OCI-LY3 (cell line): ENCODE data around the gene IMPACT.
A peak's percentile ranks its signal among the peaks of the same experiment; 100 is the strongest.

Experiments
- H2AFZ ChIP-seq: fragments of 200-600, 300-600 bp; shearing (Covaris generic); 2 replicates; pipeline ENCODE4 v1.6.0; 2014; ENCODE audit warnings: antibody characterized with exemption, low read depth, low read length
- H3K27ac ChIP-seq: fragments of 200-600, 300-600 bp; sonication (generic); 2 replicates; pipeline ENCODE4 v1.5.1; 2014; ENCODE audit warnings: mild to moderate bottlenecking, low read length, moderate library complexity, mixed read lengths
- H3K27me3 ChIP-seq: fragments of 200-600, 300-600 bp; sonication (generic); 2 replicates; pipeline ENCODE4 v1.6.1; 2014; ENCODE audit warnings: low read depth, low read length, mixed read lengths
- H3K36me3 ChIP-seq: fragments of 200-600, 300-600 bp; sonication (generic); replicated peaks from 2 replicates; pipeline ENCODE3; 2014; ENCODE audit warnings: low read depth, low read length, mixed read lengths
- H3K4me1 ChIP-seq: fragments of 300-600, 200-600 bp; sonication (generic); 2 replicates; pipeline ENCODE4 v1.6.1; 2014; ENCODE audit warnings: low read length, mixed read lengths
- H3K4me2 ChIP-seq: fragments of 200-600, 300-600 bp; sonication (generic); 2 replicates; pipeline ENCODE4 v1.6.1; 2014; ENCODE audit warnings: low read length, mixed read lengths
- H3K4me3 ChIP-seq: fragments of 300-600, 200-600 bp; sonication (generic); 2 replicates; pipeline ENCODE4 v1.5.1; 2014; ENCODE audit warnings: antibody characterized with exemption, mild to moderate bottlenecking, low read length, moderate library complexity
- H3K79me2 ChIP-seq: fragments of 300-600, 200-600 bp; shearing (Covaris generic); 2 replicates; pipeline ENCODE4 v1.6.1; 2014; ENCODE audit warnings: mild to moderate bottlenecking, low read length, mixed read lengths
- H3K9ac ChIP-seq: fragments of 300-600, 200-600 bp; shearing (Covaris generic); 2 replicates; pipeline ENCODE4 v1.6.0; 2014; ENCODE audit warnings: mild to moderate bottlenecking, low read length, moderate library complexity
- H3K9me3 ChIP-seq: fragments of 200-600, 300-600 bp; shearing (Covaris generic); 2 replicates; pipeline ENCODE4 v1.6.1; 2014; ENCODE audit warnings: low read length, mixed read lengths; ENCODE audit not compliant: insufficient read depth
- H4K20me1 ChIP-seq: fragments of 200-600, 300-600 bp; sonication (generic); 2 replicates; pipeline ENCODE4 v1.6.1; 2016; ENCODE audit warnings: low read length, mixed read lengths; ENCODE audit not compliant: insufficient read depth
- EZH2phosphoT487 ChIP-seq: fragments of 200-600 bp; shearing (Covaris generic); IDR thresholded peaks from 2 replicates; pipeline ENCODE4 v1.6.1; 2018; ENCODE audit warnings: antibody characterized with exemption, mixed run types, low read depth
- TF ChIP-seq, protein P1 (sequence below): fragments of 200-600, 300-600 bp; sonication (generic); IDR thresholded peaks from 2 replicates; pipeline ENCODE4 v1.5.1; 2014; ENCODE audit warnings: antibody characterized with exemption, low read length, low read depth

IMPACT gene

DNA sequence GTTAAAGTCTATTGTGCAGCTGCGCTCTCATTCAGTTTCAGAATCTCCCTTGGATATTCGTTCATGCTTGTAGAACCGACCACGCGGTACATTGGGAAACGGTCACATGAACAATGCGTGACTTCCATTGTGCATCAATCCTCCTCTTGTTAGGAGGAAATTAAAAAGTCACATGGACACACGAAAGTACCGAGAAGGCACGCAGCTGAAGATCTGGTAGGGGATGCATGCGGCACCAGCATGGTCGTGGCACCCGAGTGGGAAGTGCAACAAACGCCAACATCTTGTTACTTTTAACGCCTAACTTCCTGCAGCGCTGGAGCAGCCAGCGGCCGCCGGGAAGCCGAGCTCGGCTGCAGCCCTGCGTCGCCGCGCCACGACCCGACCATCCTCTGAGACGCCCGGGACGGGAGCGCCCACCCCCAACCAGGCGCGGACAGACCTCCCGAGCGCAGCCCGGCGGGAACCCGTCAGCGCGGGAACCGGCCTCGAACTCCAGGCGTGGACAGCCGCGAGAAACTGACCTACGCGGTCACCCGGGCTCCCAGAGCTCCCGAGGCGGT is 29.3 kb upstream of the IMPACT start:
- H3K4me3 ChIP-seq: peak overlapping the region; percentile 83
- H2AFZ ChIP-seq: peak overlapping the region; percentile 66
- no peak overlapping the region for H3K27ac ChIP-seq
- H3K36me3 ChIP-seq: no peaks in the 10 kb centered on the region
- TF ChIP-seq EZH2phosphoT487: no peak
- TF ChIP-seq, protein P1, sequence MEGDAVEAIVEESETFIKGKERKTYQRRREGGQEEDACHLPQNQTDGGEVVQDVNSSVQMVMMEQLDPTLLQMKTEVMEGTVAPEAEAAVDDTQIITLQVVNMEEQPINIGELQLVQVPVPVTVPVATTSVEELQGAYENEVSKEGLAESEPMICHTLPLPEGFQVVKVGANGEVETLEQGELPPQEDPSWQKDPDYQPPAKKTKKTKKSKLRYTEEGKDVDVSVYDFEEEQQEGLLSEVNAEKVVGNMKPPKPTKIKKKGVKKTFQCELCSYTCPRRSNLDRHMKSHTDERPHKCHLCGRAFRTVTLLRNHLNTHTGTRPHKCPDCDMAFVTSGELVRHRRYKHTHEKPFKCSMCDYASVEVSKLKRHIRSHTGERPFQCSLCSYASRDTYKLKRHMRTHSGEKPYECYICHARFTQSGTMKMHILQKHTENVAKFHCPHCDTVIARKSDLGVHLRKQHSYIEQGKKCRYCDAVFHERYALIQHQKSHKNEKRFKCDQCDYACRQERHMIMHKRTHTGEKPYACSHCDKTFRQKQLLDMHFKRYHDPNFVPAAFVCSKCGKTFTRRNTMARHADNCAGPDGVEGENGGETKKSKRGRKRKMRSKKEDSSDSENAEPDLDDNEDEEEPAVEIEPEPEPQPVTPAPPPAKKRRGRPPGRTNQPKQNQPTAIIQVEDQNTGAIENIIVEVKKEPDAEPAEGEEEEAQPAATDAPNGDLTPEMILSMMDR: no peak
- no peaks in the 10 kb centered on the region for H4K20me1 ChIP-seq
- H3K27me3 ChIP-seq: peaks cover 26% of the 10 kb centered on the region; the same call in 1 of the 2 replicates
- H3K79me2 ChIP-seq: no peaks in the 10 kb centered on the region
- peak overlapping the region; percentile 60 for H3K9ac ChIP-seq
- peaks cover 4% of the 10 kb centered on the region; the same call in 1 of the 2 replicates for H3K9me3 ChIP-seq
- peak overlapping the region; percentile 97 for H3K4me2 ChIP-seq
- peaks cover 32% of the 10 kb centered on the region for H3K4me1 ChIP-seq

DNA sequence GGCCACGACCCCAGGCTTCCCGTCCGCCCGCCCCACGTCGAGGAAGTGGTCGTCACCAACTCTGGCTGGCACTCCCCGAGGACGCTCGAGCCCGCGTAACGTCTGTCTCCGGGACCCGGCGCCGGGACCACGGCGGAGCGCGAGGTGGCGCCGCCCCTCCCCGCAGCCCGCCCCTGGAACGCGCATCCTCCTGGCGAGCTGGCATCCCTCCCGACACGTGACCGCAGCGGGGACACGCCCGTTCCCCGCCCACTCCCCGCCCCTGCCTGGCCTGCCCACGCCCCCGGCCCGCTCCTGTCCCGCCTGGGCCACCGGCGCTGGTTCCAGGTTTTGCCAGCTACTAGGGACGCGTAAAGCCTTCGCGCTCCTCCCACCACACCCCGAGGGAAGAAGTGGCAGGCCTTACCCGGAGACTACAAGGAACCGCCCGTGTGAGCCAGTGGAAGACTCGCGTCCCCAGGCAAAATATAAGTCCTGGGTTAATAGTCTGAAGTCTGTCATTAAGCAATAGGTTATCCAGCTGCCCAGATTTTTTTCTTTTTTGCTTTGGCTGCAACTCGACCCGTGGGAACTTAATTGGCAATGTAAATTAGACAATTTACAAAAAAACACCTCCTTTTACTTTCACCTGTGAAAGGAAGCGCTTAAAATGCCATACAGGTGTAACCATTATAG is 28.6 kb upstream of the IMPACT start, which contains the start of gene OSBPL1A:
Gene OSBPL1A, minus strand, starts transcription at position 131 of the 675 bp plus-strand sequence. CDS start 20,291 bp downstream, outside the sequence.
- H3K4me3 ChIP-seq: peak within 1 kb of the TSS; percentile 83
- H3K9me3 ChIP-seq: peaks cover 4% of the 10 kb centered on the region; the same call in 1 of the 2 replicates
- H3K36me3 ChIP-seq: no peaks in the 10 kb centered on the region
- peak within 1 kb of the TSS; percentile 60 for H3K9ac ChIP-seq
- H2AFZ ChIP-seq: peak within 1 kb of the TSS; percentile 81
- H3K79me2 ChIP-seq: no peaks in the 10 kb centered on the region
- H3K27me3 ChIP-seq: peaks cover 26% of the 10 kb centered on the region; the same call in 1 of the 2 replicates
- peak within 1 kb of the TSS; percentile 97 for H3K4me2 ChIP-seq
- peaks cover 38% of the 10 kb centered on the region for H3K4me1 ChIP-seq
- no peak for TF ChIP-seq EZH2phosphoT487
- TF ChIP-seq, protein P1: no peak
- no peaks in the 10 kb centered on the region for H4K20me1 ChIP-seq
- H3K27ac ChIP-seq: no peak within 1 kb of the TSS

DNA sequence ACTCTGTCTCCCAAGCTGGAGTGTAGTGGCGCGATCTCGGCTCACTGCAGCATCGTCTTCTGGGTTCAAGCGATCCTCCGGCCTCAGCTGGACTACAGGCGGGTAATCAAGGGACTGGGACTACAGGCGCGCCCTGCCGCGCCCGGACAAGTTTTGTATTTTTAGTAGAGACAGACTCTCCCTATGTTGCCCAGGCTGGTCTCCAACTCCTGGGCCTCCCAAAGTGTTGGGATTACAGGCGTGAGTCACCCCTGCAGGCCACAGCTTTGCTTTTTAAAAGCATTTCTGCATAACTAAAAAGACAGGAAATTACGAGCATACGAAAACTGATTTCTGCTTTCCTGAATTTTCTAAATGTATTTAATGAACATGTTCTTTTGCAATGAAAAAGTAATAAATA is 27.9 kb upstream of the IMPACT start:
- Histone ChIP-seq H3K9me3 (peaks cover 4% of the 10 kb centered on the region; the same call in 1 of the 2 replicates), H3K79me2 (no peaks in the 10 kb centered on the region), H3K4me3 (peak overlapping the region; percentile 83; the same call in 1 of the 2 replicates), H3K4me2 (no peak overlapping the region; the same call in 1 of the 2 replicates), H2AFZ (no peak overlapping the region), H3K27me3 (peaks cover 26% of the 10 kb centered on the region; the same call in 1 of the 2 replicates), H4K20me1 (no peaks in the 10 kb centered on the region), H3K27ac (no peak overlapping the region), H3K36me3 (no peaks in the 10 kb centered on the region), H3K9ac (no peak overlapping the region), H3K4me1 (peaks cover 39% of the 10 kb centered on the region)
- TF ChIP-seq, protein P1: no peak
- TF ChIP-seq EZH2phosphoT487: no peak

DNA sequence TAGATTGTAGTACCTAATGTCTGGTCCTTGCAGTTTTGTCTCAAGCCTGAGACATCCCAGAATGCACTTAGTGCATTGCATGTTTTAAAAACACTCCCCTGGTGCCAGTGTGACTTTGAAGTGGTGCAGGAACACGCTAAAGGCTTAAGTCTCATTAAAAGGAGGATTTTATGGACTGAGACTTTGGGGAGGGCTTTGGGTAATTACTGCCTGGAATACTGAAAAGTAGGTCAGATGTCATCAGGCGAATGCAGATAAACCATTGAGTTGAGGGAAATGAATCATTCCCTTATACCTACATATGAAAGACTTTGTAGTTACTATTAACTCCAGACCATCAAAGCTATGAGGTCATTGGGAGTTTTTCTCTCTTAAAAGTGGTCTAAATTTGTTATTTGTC is 25.9 kb upstream of the IMPACT start:
- no peak for TF ChIP-seq EZH2phosphoT487
- TF ChIP-seq, protein P1: no peak
- Histone ChIP-seq H4K20me1 (no peaks in the 10 kb centered on the region), H2AFZ (no peak overlapping the region), H3K4me3 (no peak overlapping the region), H3K9me3 (peaks cover 4% of the 10 kb centered on the region; the same call in 1 of the 2 replicates), H3K79me2 (no peaks in the 10 kb centered on the region), H3K4me1 (peaks cover 26% of the 10 kb centered on the region), H3K27ac (no peak overlapping the region), H3K36me3 (no peaks in the 10 kb centered on the region), H3K9ac (no peak overlapping the region), H3K4me2 (no peak overlapping the region), H3K27me3 (peaks cover 15% of the 10 kb centered on the region; the same call in 1 of the 2 replicates)
